Renal cortex interstitium (tissue), 11 donors: ENCODE results near the gene PRADC1. TPM values are rescaled to one million over a fixed set of nuclear protein-coding genes. Genes with fewer than 3 reads are reported as not detected.
A peak's percentile ranks its signal among the peaks of the same experiment; 100 is the strongest.
"Not testable (repeated sequence)": the region's sequence is repeated elsewhere in the genome, so short reads cannot be mapped to it uniquely, and the experiment has no call there.

Experiments used
- DNase-seq, 11 donors: peaks; one replicate each; pipeline ENCODE4 v3.0.0-alpha.2; 2013; ENCODE audit warnings: low read depth in 9 of 11, low spot score in 4 of 11; ENCODE audit errors: extremely low read depth in 1 of 11
- polyA plus RNA-seq, 3 donors: library from polyadenylated mRNA; unstranded; fragments of 120-200 nt; gene quantifications; one replicate each; pipeline ENCODE4 v1.2.1, GENCODE V29; 2013; ENCODE audit not compliant: insufficient read length in 3 of 3

PRADC1 gene
- polyA plus RNA-seq, 3 donors = 11.4 to 16.5 (median 12.8) TPM

DNA sequence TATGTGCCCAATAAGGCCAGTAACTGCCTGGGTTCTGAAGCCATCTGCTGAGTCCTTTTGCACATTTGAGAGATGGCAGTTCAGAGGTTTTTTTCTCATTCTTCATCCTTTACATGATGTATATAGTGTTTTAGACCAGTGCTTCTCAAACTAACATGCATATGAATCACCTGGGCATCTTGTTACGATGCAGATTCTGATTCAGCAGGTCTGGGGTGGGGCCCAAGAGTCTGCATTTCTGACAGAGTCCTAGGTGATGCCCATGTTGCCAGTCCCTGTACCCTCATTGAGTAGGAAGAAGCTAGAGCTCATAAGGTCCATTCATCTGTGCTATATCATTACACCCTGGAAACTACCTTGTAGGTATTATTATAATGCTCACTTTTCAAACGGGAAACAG lies 15.2 kb downstream of the PRADC1 start:
- DNase-seq = no peak

DNA sequence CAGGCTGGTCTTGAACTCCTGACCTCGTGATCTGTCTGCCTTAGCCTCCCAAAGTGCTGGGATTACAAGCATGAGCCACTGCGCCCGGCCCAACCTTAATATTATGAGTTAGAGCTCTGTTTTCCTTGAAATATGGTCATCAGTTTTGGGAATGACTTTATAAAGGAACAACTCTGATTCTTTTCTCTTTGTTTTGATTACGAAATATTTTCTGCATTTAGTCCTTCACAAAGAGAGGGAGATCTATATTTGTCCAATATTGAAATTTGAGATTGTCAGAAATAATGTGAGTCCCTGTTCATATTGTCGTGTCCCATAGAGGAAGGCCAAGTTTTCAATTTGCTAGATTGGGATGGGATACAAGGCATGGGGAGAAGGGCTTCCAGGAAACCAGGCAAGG lies 15.9 kb downstream of the PRADC1 start:
- DNase-seq = no peak

DNA sequence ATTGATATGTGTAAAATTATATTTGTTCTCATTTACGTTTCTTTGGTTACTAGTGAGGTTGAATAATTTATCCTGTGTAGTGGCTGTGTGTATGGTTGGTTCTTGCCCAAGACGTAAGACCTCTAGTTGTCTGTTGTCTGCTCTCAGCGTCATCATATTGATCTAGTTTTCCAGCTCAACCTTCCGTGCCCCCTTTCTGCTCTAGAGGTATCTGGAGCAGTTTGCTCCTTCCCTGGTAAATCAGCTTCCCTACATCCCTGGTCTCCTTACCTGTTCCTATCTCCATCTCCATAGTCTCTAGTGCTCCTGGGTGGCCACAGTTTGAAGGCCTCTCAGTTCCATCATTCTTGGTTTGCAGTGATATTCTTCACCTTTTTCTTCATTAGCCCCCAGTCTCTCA lies 17.8 kb downstream of the PRADC1 start:
- no peak for DNase-seq

DNA sequence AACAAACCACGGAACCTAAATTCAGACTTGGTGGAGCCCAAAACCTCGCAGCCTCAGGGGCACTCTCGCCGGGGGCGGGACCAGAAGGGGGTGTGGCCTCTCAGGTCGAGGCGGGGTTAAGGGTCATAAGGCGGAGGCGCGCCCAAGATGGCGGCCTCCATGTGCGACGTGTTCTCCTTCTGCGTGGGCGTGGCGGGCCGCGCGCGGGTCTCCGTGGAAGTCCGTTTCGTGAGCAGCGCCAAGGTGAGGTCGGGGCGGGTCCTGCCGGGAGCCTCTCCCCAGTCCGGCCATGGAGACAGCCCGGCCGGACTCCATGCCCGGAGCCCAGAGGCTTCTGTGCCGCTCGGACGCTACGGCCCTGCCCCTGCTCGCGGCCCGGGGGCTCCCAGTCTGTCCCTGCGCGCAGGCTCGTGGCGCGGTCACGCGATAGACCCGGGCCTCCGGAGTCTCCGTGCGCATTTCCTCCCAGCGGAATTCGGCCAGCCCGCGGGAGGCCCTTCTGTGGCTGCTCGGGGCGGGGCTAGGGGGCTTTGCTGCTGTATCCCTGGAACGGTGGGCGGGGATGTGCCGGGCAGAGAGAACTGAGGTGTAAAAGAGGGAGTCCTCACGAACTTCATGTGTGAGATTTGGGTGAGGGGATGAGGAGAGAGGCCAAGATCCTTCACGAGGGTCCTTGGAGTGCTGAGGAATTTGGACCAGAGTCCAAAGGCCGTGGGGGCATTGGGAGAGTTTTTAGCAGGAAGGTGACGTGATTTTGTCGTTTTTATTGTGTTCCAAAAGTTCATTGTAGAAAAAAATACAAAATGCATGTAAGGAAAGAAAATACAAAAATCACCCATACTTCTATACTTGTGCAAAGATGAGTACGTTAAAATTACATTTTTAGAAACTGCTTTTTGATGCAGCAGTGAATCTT lies 18.7 kb downstream of the PRADC1 start, which contains the start of gene SMYD5:
SMYD5 (plus strand) TSS at position 126 of the 916 bp plus-strand sequence; CDS start at position 148, 22 bp downstream.
- DNase-seq = peak in 9 of 11 donors; percentile 41 to 77 (median 70)

DNA sequence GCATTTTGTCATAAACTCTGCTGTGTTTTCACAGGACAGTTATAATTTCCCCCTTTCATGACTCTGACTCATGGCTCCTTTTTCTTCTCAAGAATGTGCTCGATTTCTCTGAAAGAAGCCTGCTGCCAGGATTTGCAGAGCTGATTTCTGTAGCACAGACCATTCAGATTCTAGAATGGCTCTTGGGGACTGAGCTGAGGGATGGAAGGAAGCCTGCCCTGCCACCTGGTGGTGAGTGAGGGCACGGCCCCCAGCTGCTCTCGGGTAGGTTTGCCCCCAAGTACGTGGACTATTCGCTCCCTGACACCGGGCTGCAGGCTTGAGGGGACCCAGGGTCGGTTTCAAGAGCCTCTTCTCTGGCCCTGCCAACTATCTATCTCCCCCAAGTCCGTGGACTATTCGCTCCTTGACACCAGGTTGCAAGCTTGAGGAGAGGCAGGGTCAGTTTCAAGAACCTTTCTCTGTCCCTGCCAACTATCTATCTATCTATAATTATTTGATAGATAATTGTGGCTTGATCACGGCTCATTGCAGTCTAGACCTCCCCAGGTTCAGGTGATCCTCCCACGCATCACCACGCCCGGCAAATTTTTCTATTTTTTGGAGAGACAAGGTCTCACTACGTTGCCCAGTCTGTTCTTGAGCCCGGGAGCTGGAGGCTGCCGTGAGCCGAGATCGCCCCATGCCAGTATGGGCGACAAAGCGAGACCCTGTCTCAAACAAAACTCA lies 20.4 kb downstream of the PRADC1 start:
- DNase-seq = peak in 2 of 11 donors; percentile 49 to 50

DNA sequence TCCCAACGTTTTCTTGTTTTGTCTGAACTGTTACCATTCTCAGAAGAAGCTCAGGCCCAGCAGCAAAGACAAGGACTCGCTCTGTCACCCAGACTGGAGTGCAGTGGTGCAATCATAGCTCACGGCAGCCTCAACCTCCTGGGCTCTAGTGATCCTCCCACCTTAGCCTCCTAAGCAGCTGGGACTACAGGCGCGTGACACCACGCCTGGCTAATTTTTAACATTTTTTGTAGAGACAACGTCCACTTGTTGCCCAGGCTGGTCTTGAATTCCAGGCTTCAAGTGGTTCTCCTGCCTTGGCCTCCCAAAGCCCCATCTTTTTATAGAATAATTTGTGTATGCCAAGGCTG lies 21.0 kb downstream of the PRADC1 start:
- DNase-seq = no peak

DNA sequence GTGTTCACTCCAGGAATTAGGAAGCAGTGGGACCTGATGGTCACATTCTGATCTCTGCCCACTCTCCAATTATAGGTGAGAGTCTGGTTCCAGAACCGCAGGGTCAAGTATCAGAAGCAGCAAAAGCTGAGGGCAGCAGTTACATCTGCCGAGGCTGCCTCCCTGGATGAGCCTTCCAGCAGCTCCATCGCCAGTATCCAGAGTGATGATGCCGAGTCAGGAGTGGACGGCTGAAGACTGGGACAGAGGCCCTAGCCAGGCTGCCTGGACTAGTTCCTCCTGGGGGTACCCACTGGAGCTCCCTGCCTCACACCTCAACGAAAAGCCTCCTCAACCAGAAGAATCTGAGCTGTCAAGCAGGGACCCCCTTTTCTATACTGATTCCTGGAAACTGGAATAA lies 22.3 kb downstream of the PRADC1 start:
- no peak for DNase-seq

DNA sequence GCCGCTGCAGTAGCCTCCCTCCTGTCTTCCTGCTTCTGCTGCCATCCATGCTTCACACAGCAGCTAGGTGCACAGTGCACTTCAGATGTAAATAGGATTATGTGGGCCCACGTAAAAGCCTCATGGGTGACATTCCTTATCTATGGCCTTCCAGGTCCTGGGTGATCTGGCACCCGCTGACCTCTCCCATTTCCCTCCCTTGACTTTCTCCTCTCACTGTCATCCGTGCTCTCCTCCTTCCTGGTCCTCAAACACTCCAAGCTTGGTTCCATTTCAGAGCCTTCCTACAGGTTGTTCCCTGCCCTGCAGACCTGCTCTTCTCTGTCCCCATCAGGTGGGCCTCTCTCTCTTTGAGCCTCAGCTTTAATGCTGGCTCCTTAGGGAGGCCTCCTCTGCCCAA lies 23.0 kb downstream of the PRADC1 start:
- DNase-seq = no peak

DNA sequence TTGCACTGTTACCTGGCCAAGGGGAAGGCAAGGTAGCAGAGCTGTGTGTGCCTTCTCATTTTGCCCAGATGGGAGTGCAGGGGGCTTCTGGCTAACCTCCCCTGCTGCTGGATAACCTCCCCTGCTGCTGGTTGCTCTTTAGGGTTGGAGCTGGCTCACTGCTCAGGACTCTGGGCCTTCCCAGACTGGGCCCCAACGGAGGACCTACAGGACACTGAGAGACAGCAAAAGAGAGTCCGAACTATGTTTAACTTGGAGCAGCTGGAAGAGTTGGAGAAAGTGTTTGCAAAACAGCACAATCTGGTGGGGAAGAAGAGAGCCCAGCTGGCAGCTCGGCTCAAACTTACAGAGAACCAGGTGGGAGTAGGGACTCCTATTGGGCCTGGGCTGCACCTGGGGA lies 24.8 kb downstream of the PRADC1 start:
- no peak for DNase-seq

DNA sequence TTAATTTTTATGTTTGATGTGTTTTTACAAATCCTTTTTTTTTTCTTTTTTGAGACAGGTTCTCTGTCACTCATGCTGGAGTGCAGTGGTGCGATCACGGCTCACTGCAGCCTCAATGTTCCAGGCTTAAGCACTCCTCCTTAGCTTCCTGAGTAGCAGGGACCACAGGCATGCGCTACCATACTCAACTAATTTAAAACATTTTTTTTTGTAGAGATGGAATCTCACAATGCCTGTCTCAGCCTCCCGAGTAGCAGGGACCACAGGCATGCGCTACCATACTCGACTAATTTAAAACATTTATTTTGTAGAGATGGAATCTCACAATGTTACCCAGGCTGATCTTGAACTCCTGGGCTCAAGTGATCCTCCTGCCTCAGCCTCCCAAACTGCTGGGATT lies 27.4 kb downstream of the PRADC1 start:
- no peak for DNase-seq

DNA sequence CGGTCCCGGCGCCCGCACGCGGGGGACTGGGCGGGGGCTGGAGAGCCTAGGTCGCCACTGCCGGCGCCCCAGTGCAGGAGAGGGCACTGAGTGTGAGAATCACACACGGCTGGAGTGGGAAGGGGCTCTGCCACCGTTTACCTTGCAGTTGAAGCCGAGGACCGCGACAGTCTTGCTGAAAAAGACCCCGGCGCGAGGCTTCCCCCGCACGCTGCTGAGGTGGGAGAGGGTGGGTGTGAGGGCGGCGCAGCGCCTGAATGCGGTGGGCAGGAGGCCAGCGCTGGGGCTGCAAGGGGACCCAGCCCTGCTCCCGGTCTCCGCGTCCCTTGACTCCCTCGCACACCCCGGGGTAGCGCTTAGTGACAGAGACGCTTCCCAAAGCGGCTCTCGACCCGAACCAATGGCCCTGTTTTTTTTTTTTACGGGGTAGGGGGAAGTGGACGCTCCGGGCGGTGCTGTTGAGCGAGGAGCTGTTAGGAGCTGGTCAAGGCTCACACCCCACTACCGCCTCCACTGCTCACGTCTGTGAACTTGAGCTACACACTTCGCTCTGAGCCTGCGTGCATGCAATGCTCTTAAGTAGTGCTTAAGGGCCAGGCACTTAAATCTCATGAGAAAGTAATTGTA lies 29.9 kb downstream of the PRADC1 start:
- no peak for DNase-seq

DNA sequence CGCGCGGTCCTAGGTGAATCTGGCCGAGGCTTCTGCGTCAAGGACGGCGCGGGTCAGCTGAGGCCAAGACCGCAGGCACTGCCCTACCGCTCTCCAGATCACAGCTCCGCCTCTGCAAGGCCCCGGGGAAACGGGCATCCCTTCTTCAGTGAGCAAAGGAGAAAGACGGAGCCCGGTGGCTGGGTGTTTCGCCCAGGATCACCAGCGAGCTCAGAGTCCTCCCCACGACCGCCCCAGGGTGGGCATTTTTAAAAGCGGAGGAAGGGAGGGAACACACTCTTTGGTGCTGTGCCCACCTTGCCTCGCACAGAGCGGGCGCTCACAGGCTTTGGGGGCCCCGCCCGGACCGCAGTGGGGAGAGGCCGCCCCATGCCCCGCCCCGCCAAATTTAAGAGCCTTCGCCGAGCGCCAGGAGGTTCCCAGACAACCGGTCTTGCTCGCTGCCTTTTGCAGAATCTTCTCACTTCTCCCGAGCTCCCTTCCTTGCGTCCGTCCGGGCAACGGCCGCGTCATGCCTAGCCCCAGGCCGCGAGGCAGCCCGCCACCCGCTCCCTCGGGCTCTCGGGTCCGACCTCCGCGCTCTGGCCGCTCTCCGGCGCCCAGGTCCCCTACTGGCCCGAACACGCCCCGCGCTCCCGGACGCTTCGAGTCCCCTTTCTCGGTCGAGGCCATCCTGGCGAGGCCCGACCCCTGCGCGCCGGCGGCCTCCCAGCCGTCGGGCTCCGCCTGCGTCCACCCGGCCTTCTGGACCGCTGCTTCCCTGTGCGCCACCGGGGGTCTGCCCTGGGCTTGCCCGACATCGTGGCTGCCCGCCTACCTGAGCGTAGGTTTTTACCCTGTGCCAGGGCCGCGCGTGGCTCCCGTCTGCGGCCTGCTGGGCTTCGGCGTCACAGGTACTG lies 30.6 kb downstream of the PRADC1 start, which contains the start of gene NOTO:
NOTO (plus strand) TSS at position 419 of the 899 bp plus-strand sequence; CDS start at position 512, 93 bp downstream.
- no peak for DNase-seq

DNA sequence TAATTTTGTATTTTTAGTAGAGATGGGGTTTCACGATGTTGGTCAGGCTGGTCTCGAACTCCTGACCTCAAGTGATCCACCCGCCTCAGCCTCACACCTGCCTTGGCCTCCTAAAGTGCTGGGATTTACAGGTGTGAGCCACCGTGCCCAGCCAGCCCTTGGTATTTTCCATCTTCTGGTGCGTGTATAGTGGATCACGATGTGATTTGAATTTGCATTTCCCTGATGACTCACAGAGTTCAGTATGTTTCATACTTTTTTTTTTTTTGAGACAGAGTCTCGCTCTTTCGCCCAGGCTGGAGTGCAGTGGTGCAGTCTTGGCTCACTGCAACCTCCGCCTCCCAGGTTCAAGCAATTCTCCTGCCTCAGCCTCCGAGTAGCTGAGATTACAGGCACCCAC lies 32.8 kb downstream of the PRADC1 start:
- DNase-seq = not testable (repeated sequence)

DNA sequence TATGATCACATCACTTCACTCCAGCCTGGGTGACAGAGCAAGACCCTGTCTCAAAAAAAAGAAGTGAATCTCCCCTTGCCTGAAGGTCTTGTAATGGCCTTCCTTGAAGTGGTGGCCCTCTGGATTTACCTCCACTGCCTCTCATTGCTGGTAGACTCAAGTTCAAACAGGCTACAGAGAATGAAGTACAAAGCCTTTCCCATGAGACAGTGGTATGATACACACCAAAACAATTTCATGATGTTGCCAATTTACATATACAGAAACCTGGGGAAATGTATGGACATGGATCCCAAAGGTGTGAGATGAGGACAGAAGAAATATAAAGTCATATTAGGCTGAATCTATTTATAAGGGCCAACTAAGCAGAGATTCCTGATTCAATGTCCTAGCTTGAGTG lies 35.5 kb downstream of the PRADC1 start:
- DNase-seq = no peak

DNA sequence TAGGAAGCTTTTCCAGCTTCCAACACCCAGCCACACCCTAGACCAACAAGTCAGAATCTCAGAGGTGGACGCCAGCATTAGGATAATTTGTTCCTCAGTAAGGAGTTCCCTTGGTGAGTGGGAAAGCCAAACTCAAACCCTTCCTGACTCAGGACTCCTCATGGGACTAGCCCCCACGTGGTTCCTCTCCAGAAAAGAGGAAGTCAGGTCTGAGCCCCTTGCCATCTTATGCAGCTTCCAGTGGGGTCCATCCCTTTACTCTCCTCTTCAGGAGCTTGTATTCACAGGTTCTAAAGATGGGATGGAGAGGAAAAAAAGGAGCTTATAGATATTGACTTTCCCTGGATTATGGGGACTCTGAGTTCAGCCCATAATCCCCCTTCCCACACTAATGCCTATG lies 45.5 kb downstream of the PRADC1 start:
- no peak for DNase-seq

DNA sequence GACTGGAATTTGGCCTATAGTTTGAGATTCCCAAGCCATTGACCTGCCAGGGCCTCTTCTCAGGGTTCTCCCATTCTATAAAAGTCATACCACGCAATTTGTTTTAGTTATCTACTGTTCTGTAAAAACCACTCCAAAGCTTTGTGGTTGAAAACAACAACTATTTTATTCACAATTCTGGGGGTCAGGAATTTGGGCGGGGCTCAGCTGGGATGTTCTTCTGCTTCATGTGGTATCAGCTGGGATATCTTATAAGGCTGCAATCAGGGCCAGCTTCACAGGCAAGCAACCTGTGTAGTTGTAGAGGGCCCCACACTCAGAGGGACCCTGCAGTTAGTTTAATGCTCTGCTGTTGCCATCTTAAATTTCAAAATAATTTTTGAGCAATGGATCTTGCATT lies 47.1 kb downstream of the PRADC1 start:
- no peak for DNase-seq
